ENCODE results near the gene ELAVL1.

- TF ChIP-seq CTCF (IDR thresholded peaks at IDR 0.05) (no peak), EP300 (IDR thresholded peaks at IDR 0.05) (no peak)
These were observed 64.6 kb downstream of the ELAVL1 start for GRCh38 chr19:7940841-7941240.
